NCI-H774 (cell line): ENCODE data around the gene DDX39B.

ENCODE experiments used
- DNase-seq: peaks from one replicate; lab custom pipeline; 2025; lab: John Stamatoyannopoulos, UW

Gene DDX39B

GRCh38 chr6:31485055-31485454 lies 56.7 kb downstream of the DDX39B start:
- DNase-seq, result no peak

- DNase-seq, result no peak
Measured at GRCh38 chr6:31483392-31483791, 58.4 kb downstream of the DDX39B start.

- DNase-seq, result no peak
Measured at GRCh38 chr6:31480574-31480973, 61.2 kb downstream of the DDX39B start.
